ENCODE data around the gene MED8.

- TF ChIP-seq POLR2AphosphoS5 (IDR thresholded peaks at IDR 0.05; ENCODE audit: borderline replicate concordance, low read depth, low read length) (no peak), EZH2 (IDR thresholded peaks at IDR 0.05) (no peak)
Observed at GRCh38 chr1:43402089-43402865, 12.7 kb upstream of the MED8 start.
